GM19238 (cell line): ENCODE measurements around the gene PITPNM1.
"Not testable (repeated sequence)": the region's sequence is repeated elsewhere in the genome, so short reads cannot be mapped to it uniquely, and the experiment has no call there.

ENCODE experiments used
- DNase-seq: peaks from one replicate; pipeline ENCODE4 v3.0.0; 2011; ENCODE audit warnings: low spot score; ENCODE audit not compliant: insufficient read length

PITPNM1 gene

GRCh38 chr11:67504950-67505581 is at the start of gene PITPNM1:
PITPNM1 (minus strand) TSS chr11:67505363; CDS start chr11:67504180, 1,183 bp downstream.
- peak; percentile 88 for DNase-seq

DNA sequence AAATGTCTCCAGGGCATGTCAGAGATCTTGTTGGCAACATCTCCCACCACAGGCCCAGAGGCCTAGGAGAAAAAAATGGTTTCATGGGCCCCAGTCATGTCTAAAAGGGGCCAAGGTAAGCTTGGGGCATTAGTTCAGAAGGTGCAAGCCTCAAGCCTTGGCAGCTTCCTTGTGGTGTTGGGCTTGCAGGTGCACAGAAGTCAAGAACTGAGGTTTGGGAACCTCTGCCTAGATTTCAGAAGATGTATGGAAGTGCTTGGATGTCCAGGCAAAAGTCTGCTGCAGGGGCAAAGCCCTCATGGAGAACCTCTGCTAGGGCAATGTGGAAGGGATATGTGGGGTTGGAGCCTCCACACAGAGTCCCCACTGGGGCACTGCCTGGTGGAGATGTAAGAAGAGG is 46.5 kb upstream of the PITPNM1 start:
- DNase-seq, result not testable (repeated sequence)

DNA sequence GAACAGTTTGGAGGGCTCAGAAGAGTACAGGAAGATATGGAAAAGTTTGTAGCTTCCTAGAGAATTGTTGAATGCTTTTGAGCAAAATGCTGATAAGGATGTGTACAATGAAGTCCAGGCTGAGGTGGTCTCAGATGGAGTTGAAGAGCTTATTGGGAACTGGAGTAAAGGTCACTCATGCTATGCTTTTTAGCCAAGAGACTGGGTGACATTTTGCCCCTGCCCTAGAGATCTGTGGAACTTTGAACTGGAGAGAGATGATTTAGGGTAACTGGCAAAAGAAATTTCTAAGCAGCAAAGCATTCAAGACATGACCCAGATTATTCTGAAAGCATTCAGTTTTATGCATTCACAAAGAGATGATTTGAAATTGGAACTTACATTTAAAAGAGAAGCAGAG is 46.0 kb upstream of the PITPNM1 start:
- no peak for DNase-seq

- no peak for DNase-seq
Observed at GRCh38 chr11:67548555-67549110, 43.5 kb upstream of the PITPNM1 start.

DNA sequence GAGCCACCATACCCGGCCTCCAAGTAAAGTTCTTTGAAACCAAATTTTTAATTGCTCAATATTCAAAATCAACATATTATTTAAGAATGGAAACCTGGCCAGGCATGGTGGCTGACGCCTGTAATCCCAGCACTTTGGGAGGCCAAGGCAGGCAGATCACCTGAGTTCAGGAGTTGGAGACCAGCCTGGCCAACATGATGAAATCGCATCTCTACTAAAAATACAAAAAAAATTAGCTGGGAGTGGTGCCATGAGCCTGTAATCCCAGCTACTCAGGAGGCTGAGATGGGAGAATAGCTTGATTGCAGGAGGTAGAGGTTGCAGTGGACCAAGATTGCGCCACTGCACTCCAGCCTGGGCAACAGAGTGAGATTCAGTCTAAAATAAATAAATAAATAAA is 42.9 kb upstream of the PITPNM1 start:
- DNase-seq, result not testable (repeated sequence)

- no peak for DNase-seq
Observed at GRCh38 chr11:67545280-67545679, 40.1 kb upstream of the PITPNM1 start.

DNA sequence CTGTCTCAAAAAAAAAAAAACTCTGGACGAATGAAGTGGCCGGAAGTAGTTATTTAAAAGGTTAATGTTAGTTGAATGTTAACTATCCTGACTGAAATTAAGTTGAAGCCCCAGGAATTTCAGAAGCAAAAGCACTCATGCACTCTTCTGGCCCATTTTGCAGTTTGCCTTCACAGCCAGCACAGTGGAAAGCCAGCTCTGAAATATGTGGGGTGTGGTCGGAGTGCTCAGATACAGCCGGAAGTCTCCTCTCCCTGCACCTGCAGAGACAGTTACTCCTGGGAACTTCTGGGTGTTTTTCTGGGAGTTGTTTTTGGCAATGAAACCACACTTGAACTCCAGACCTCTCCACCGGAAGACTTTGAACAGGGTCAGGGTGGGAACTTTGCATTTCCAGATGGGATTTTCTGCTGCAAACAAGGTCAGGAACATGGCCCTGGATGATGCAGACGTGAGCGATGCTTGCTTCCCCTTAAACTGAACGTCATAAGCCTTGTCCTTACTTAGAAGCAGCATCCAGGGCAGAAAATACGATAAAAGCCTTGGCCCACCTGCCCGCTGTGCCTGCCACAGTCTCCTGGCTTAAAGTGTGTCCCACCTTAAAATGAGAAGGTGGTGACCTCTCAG is 39.6 kb upstream of the PITPNM1 start:
- DNase-seq, result no peak

- DNase-seq, result no peak
Observed at GRCh38 chr11:67543585-67543984, 38.4 kb upstream of the PITPNM1 start.

GRCh38 chr11:67542971-67543370 is 37.8 kb upstream of the PITPNM1 start:
- no peak for DNase-seq

DNA sequence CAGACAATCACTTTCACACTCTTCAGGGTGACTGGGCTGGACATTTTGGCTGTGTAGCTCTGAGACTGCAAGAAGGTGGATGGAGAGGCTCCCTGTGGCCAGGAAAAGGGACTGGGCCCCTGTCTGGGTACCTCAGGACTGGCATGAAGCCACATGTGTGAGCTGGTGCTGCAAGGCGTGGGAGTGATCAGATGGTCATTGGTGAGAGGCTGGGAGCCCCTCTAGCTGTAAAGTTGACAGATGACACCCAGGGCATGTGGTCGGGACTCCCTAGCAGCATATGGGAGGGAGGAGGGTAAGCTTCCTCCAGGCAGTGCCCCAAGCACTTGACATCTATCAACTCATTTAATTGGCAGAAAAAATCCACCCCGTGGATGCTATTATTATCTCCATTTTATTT is 37.0 kb upstream of the PITPNM1 start:
- DNase-seq, result no peak

DNA sequence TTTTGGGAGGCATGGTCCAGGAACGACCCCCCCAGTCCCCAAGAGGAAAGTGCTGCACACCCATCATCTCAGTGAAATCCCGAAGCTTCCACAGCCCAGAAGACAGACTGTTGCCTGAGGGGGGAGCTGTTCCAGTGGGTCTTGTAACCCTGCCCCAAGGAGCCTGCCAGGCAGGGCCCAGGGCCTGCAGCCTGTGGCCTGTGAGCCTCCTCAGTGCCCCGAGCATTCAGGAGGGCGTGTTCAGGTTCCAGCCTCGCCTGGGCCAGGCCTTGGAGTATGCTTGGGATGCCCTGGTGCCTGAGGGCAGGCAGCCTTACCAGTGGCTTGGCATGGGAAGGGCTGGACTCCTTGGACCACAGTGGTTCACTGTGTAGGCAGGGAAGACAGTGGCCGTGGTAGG is 36.0 kb upstream of the PITPNM1 start:
- DNase-seq, result no peak

DNA sequence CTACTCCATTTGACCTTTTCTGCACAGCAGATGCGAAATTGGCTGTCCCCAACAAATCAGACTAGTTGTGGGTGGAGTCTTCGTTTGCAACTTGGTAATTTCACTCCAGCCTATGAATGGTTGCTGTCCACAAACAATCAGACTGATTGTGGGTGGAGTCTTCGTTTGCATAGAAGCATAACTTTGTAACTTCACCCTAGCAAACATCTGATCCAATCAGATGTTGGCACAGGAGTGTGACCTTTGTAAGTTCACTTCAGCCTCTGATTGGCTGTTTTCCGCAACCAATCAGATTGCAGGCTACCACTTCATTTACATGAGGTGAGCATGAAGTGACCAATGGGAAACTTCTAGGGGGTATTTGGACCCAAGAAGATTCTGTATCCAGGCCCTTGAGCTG is 34.4 kb upstream of the PITPNM1 start:
- no peak for DNase-seq

DNA sequence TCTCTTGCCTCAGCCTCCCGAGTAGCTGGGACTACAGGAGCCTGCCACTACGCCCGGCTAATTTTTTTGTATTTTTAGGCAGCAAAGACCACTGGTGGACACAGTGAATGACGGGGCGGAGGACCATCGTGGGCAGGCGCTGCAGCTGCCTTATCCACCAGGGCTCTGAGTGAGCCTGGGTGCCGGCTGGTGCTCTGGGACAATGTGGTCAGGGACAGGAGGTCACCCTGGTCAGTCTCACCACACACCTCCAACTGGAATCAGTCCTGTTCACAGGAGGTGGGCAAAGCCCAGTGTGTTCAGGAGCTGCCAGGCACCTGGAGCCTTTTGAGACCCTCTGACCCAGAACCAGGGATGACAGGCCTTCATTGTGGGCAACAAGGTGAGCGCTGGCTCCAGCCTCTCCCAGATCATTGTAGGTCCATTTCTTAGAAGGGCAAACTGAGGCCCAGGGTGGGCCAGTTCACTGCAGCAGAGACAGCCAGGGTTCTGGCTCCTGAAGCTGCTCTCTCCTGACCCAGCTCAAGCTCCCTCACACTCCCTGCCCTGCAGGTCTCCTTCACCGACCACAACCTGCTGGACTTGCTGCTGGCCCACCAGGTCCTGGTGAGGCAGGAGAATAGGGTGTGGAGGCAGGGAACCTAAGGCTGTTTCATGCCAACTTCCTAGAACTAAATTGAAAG is 33.8 kb upstream of the PITPNM1 start:
- DNase-seq, result no peak

DNA sequence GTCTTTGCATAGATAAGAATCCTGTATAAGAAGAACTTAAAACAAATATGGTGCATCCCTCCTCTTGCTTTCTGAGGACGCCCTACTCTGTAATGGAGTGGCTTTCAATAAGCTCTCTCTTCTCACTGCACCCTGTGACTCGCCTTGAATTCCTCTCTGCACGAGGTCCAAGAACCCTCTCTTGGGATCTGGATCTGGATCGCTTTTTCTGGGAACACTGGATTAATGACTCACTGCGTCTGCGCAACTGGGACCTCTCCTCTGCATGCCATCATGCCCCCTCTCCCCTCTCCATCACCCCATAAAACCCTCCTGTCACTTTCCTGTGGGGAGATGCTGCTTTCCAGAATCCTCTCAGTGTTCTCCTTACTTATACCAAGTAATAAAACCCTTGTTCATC is 33.1 kb upstream of the PITPNM1 start:
- no peak for DNase-seq

DNA sequence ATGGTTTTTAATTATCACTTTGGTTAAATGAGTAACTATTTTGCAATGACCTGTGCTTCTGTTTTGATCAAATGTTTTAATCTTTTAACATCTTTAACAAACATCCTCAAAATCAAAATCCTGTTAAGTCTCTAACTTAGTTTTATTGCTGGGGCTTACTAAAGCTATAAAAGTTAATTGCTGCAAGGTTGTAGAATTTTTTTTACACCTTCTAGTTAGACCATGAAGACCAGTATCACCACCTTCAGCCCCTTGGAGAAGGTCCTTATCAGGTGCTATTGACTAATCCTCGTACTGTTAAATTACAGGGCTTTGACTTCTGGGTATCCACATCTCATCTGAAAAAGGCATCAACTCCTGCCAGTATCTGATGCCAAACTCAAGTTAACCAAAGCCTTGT is 30.4 kb upstream of the PITPNM1 start:
- no peak for DNase-seq

DNA sequence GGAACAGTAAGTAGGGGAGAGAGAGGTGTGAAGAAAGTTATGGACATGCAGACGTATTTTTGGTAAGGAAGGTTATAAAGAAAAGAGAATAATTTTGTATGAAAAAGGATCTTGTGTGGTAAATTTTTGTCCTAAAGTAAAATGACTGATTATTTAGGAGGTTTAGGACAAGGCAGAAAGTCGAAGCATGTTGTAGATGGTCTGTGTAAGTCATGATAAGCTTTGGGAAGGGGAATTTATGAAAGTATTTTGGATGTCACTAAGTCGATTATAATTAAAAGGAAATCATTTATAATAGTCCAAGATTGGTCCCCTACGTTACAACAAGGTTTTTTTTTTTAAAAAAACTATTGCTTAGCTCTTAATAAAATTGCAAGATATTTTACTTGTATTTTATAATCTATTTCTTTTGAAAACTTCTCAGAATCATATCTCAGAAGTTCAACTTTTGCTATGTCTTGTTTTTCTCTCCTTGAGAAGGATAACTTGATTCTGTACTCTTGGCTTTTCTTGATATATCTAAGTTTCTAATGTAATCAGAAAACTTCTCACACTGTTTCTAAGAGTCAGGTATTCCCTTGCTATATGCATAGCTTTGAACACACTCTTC is 29.0 kb upstream of the PITPNM1 start:
- DNase-seq, result no peak

DNA sequence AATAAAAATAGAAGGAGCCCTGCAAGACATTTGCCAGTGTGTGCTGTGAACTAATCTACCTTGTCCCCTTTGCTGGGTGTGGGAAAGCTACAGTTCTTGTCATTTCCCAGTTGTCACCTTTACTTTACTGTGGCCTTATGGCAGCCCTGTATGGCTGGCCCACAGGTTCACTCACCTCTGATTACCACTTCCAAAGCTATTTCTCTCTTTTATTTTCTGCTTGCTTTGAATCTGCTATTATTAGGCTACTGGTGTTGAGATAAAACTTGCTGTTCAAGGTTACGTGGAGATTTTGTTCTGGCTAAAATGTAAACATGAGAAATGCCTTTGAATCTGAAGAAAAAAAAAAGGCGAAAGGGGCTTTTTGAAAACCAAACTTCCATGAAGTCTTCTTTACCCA is 27.7 kb upstream of the PITPNM1 start:
- DNase-seq, result no peak

- no peak for DNase-seq
Observed at GRCh38 chr11:67530282-67530592, 25.1 kb upstream of the PITPNM1 start.

DNA sequence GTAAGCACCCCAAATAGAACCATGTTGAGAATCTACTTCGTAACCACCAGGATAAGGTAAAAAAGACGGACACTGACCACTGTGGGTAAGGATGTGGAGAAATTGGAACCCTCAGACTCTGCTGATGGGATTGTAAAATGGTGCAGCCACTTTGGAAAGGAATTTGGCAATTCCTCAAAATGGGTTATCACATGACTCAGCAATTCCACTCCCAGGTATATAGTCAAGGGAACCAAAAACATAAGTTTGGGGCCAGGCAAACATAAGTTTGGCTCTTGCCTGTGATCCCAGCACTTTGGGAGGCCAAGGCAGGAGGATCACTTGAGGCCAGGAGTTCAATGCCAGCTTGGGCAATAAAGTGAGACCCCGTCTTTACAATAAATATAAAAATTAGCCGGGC is 23.2 kb upstream of the PITPNM1 start:
- no peak for DNase-seq

DNA sequence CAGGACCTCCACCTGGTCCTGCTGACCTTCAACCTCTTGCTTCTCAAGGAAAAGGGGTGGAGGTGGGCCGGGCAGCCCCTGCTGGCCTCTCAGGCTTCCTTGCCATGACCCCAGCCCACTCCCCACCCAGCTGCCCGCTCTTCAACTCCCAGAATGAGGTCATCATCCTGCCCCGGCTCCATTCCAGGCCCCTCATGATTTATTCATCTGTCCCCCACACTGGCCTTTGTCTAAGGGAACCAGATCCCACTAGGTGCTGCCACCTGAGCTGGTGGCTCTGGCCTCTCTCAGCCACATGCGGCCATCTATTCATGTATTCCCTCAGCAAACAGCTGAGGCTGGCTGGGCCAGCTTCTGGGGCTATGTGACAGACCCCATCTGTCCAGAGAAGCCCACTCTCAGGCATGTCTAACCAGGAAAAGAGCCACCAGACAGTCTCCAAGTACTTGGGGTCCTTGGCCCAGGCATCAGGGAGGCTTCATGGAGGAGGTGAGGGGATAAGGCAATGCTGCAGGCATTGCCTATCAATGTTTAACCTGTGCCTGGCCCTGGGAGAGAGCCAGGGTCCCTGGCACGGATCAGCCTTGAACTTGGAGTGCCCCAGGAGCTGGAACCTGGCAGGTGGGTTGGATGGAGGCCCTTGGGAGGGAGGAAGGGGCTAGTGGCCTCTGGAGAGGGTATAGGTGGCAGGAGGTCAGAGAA is 20.3 kb upstream of the PITPNM1 start:
- DNase-seq, result no peak

DNA sequence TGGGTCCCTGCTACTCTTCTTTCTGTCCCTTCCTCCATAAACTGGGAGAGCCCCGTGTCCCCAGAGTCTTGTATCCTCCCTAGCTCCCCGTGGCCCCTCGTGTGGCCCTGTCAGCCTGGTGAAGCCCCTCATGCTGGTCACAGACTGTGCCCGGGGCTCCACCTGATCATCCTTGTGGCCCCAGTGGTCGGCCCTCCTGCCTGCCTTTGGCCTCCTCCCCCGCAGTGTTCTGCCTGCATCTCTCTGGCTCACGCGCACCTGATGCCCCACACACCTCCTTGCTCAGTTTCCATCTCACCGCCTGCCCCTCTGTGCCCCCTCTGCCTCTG is 19.3 kb upstream of the PITPNM1 start:
- DNase-seq, result no peak
